B cell (primary cell): ENCODE data around the gene VSTM2L. TPM values are rescaled to one million over a fixed set of nuclear protein-coding genes. Genes with fewer than 3 reads are reported as not detected.

Source experiments
- ATAC-seq: fragments of 200-7000 bp; cut with Tn5 transposase; one replicate; pipeline ENCODE4 v1.10.0; 2021; ENCODE audit warnings: low read depth, mild to moderate bottlenecking, moderate number of reproducible peaks, moderate library complexity
- CTCF ChIA-PET: fragments of 350-600 bp; sonication (Branson Sonifier 250); formaldehyde crosslinking; loops from one replicate; lab custom pipeline; 2021; ENCODE audit warnings: antibody characterized with exemption, inconsistent platforms; lab: Charles Lee
- POLR2A ChIA-PET: fragments of 350-600 bp; sonication (Branson Sonifier 250); formaldehyde crosslinking; loops from one replicate; lab custom pipeline; 2021; ENCODE audit warnings: antibody characterized with exemption; lab: Charles Lee
- DNase-seq: peaks from one replicate; pipeline ENCODE4 v3.0.0; 2013
- H2AFZ ChIP-seq: 2 replicates; pipeline ENCODE4 v1.6.1; 2012; ENCODE audit warnings: mild to moderate bottlenecking, low read depth, low read length; ENCODE audit not compliant: insufficient read depth, poor library complexity, severe bottlenecking
- H3K27ac ChIP-seq, 2 donors: 1 replicate in 1 of 2; 2 replicates in 1 of 2; pipeline ENCODE4 v1.5.1; 2012 to 2013; ENCODE audit warnings: low read length in 2 of 2, mild to moderate bottlenecking in 2 of 2, moderate library complexity in 1 of 2
- H3K27me3 ChIP-seq, 4 experiments: fragments of 200-600 bp in 1 of 4; sonication (generic) in 1 of 4; replicated peaks in 1 of 4; 1 replicate in 2 of 4; 2 replicates in 2 of 4; pipeline versions ENCODE4 v1.6.1 to v1.7.0; 2013 to 2016; ENCODE audit warnings: low read length in 3 of 4, mild to moderate bottlenecking in 2 of 4, mixed read lengths in 1 of 4, moderate library complexity in 1 of 4; ENCODE audit not compliant: insufficient read depth in 4 of 4, control insufficient read depth in 3 of 4; ENCODE audit errors: control extremely low read depth in 1 of 4
- H3K36me3 ChIP-seq, 2 experiments: replicated peaks in 1 of 2; 1 replicate in 1 of 2; 2 replicates in 1 of 2; pipeline versions ENCODE4 v1.6.1 to v1.7.1; 2013; ENCODE audit warnings: low read length in 1 of 2; ENCODE audit not compliant: insufficient read depth in 2 of 2, control insufficient read depth in 1 of 2; ENCODE audit errors: control extremely low read depth in 1 of 2, extremely low read depth in 1 of 2
- H3K4me1 ChIP-seq, 2 donors: fragments of 200-600 bp in 1 of 2; sonication (generic) in 1 of 2; 1 replicate in 1 of 2; 2 replicates in 1 of 2; pipeline versions ENCODE4 v1.5.1 to v1.6.1; 2013 to 2017; ENCODE audit warnings: low read length in 2 of 2; ENCODE audit not compliant: control insufficient read depth in 2 of 2, insufficient read depth in 2 of 2
- H3K4me2 ChIP-seq: replicated peaks from 2 replicates; pipeline ENCODE3; 2012; ENCODE audit warnings: mild to moderate bottlenecking, low read depth, low read length; ENCODE audit not compliant: poor library complexity, severe bottlenecking
- H3K4me3 ChIP-seq, 5 experiments: fragments of 200-600 bp in 1 of 5; sonication (generic) in 1 of 5; 1 replicate in 3 of 5; 2 replicates in 2 of 5; pipeline versions ENCODE4 v1.5.1 to v1.7.0; 2011 to 2016; ENCODE audit warnings: low read length in 4 of 5, mild to moderate bottlenecking in 4 of 5, low read depth in 2 of 5, control low read depth in 1 of 5, moderate library complexity in 1 of 5; ENCODE audit not compliant: insufficient read depth in 1 of 5; ENCODE audit errors: control extremely low read depth in 1 of 5, extremely low read depth in 1 of 5
- H3K79me2 ChIP-seq: fragments of 200-600 bp; sonication (generic); one replicate; pipeline ENCODE4 v1.6.0; 2016; ENCODE audit warnings: low read length; ENCODE audit not compliant: control insufficient read depth, insufficient read depth
- H3K9ac ChIP-seq: fragments of 200-600 bp; sonication (generic); 2 replicates; pipeline ENCODE4 v1.6.1; 2017; ENCODE audit warnings: mild to moderate bottlenecking, low read length, moderate library complexity
- H3K9me3 ChIP-seq, 3 donors: one replicate each; pipeline versions ENCODE4 v1.6.1 to v1.7.1; 2013; ENCODE audit warnings: low read length in 2 of 3; ENCODE audit not compliant: control insufficient read depth in 2 of 3, insufficient read depth in 1 of 3; ENCODE audit errors: control extremely low read depth in 1 of 3
- H4K20me1 ChIP-seq: 2 replicates; pipeline ENCODE4 v1.6.0; 2012; ENCODE audit warnings: mild to moderate bottlenecking, low read length; ENCODE audit not compliant: insufficient read depth, control insufficient read depth, poor library complexity, severe bottlenecking
- H3K27ac Mint-ChIP-seq: one replicate; pipeline ENCODE4 v1.8.0; 2021; ENCODE audit warnings: mixed read lengths
- H3K27me3 Mint-ChIP-seq: one replicate; pipeline ENCODE4 v1.8.0; 2021; ENCODE audit warnings: mixed read lengths
- H3K4me1 Mint-ChIP-seq: one replicate; pipeline ENCODE4 v1.8.0; 2021; ENCODE audit warnings: mixed read lengths
- H3K4me3 Mint-ChIP-seq: one replicate; pipeline ENCODE4 v1.8.0; 2021; ENCODE audit warnings: mixed read lengths
- H3K9me3 Mint-ChIP-seq: one replicate; pipeline ENCODE4 v1.8.0; 2022; ENCODE audit warnings: mixed read lengths; ENCODE audit not compliant: insufficient read depth
- CTCF ChIP-seq: fragments of 200-600 bp; IDR thresholded peaks from one replicate; pipeline ENCODE4 v1.8.0; 2022; ENCODE audit warnings: antibody characterized with exemption, mild to moderate bottlenecking
- EZH2 ChIP-seq: IDR thresholded peaks from 2 replicates; pipeline ENCODE4 v1.6.1; 2012; ENCODE audit warnings: borderline replicate concordance, low read depth, mild to moderate bottlenecking, moderate library complexity, low read length; ENCODE audit not compliant: insufficient read depth, poor library complexity, severe bottlenecking
- WGBS: methylation state at CpG from one replicate; pipeline ENCODE4 v1.1.5; 2013; ENCODE audit warnings: missing lambda C conversion rate; ENCODE audit not compliant: insufficient coverage; 5-methylcytosine and 5-hydroxymethylcytosine counted together
- intact Hi-C: fragments of 100-400 bp; cut with micrococcal nuclease; formaldehyde crosslinking; loops from one replicate; pipeline ENCODE4 v1.10.0; 2022
- polyA plus RNA-seq: library from polyadenylated mRNA; depleted of rRNA; stranded (reverse); fragments of >200 nt; gene quantifications from 2 replicates; pipeline ENCODE4 v1.2.3, GENCODE V29; 2012
- total RNA-seq, 2 donors: library from RNA; stranded (reverse); fragments of 120-200 nt in 1 of 2; gene quantifications; 1 replicate in 1 of 2; 2 replicates in 1 of 2; pipeline versions ENCODE4 v1.2.3 to v1.2.4, GENCODE V29; 2013 to 2022

Gene VSTM2L
- total and polyA plus RNA-seq, 2 donors (not counting 1 experiment from before 2014, with no cell fraction given): 0.25 TPM; not detected in 1

GRCh38 chr20:37991157-37991866 lies 88.4 kb downstream of the VSTM2L start:
- H3K9me3 ChIP-seq: no peaks in the 10 kb centered on the region
- intact Hi-C loops: loop anchor here (5.0 to 10.0 kb wide), 2 partner anchors 234 to 797 kb away; no protein-coding TSS in a partner anchor
- TF ChIP-seq EZH2 (no peak), CTCF (no peak)
- peak overlapping the region; percentile 49 for H3K4me2 ChIP-seq
- no peak overlapping the region for H3K4me3 ChIP-seq
- 84% methylated on average over 4 of the region's 4 CpGs for WGBS
- DNase-seq (no peak), ATAC-seq (no peak)
- H3K27ac ChIP-seq: no peak overlapping the region
- no peaks in the 10 kb centered on the region for H3K9me3 Mint-ChIP-seq
- H3K36me3 ChIP-seq: peaks cover 4 to 71% of the 10 kb centered on the region in 2 experiments
- no peak overlapping the region for H3K4me3 Mint-ChIP-seq
- peaks cover 13 to 18% of the 10 kb centered on the region in 2 donors for H3K4me1 ChIP-seq
- no peaks in the 10 kb centered on the region for H3K27me3 Mint-ChIP-seq
- H3K9ac ChIP-seq: peak overlapping the region; percentile 39
- ChIA-PET POLR2A (interaction anchor here (0.6 kb wide), 1 partner anchor 593 kb away, joined by 4 read pairs; no protein-coding TSS in a partner anchor), CTCF (interaction anchor here (0.5 to 5.6 kb wide), 14 partner anchors 8 to 796 kb away, joined by 3 to 87 read pairs (median 4); partner anchors contain the start of gene VSTM2L)
- H2AFZ ChIP-seq: no peak overlapping the region
- no peaks in the 10 kb centered on the region for H3K79me2 ChIP-seq
- H3K27ac Mint-ChIP-seq: no peak overlapping the region
- peaks cover 6% of the 10 kb centered on the region for H4K20me1 ChIP-seq
- H3K27me3 ChIP-seq: no peaks in the 10 kb centered on the region
- peaks cover 18% of the 10 kb centered on the region for H3K4me1 Mint-ChIP-seq

GRCh38 chr20:37991908-37992307 lies 89.0 kb downstream of the VSTM2L start:
- Histone ChIP-seq H3K4me2 (no peak overlapping the region), H3K27me3 (no peaks in the 10 kb centered on the region), H3K27ac (no peak overlapping the region), H2AFZ (no peak overlapping the region), H3K36me3 (peaks cover 4 to 75% of the 10 kb centered on the region in 2 experiments), H4K20me1 (peaks cover 6% of the 10 kb centered on the region), H3K9ac (no peak overlapping the region), H3K79me2 (no peaks in the 10 kb centered on the region), H3K4me1 (peaks cover 13 to 18% of the 10 kb centered on the region in 2 donors), H3K4me3 (no peak overlapping the region), H3K9me3 (no peaks in the 10 kb centered on the region)
- CTCF ChIA-PET: interaction anchor here (0.5 to 5.6 kb wide), 12 partner anchors 8 to 796 kb away, joined by 3 to 87 read pairs (median 4); partner anchors contain the start of gene VSTM2L
- no peaks in the 10 kb centered on the region for H3K27me3 Mint-ChIP-seq
- intact Hi-C loops: loop anchor here (5.0 to 10.0 kb wide), 2 partner anchors 235 to 797 kb away; no protein-coding TSS in a partner anchor
- H3K4me1 Mint-ChIP-seq: peaks cover 18% of the 10 kb centered on the region
- no peak for DNase-seq
- WGBS: 100% methylated on average over 4 of the region's 4 CpGs
- no peak for TF ChIP-seq EZH2
- TF ChIP-seq CTCF: no peak
- ATAC-seq: no peak
- no peak overlapping the region for H3K27ac Mint-ChIP-seq
- no peak overlapping the region for H3K4me3 Mint-ChIP-seq
- no peaks in the 10 kb centered on the region for H3K9me3 Mint-ChIP-seq
- POLR2A ChIA-PET: no interaction called here
